22Rv1 (cell line): ENCODE results near the gene MAN1B1.
A peak's percentile ranks its signal among the peaks of the same experiment; 100 is the strongest.

Experiments used
- H3K27ac ChIP-seq: fragments of 450-650 bp; 2 replicates; pipeline ENCODE4 v1.5.1; 2017
- CTCF ChIP-seq: fragments of 450-650 bp; IDR thresholded peaks from 2 replicates; pipeline ENCODE4 v1.5.1; 2017; ENCODE audit warnings: mild to moderate bottlenecking
- ZFX ChIP-seq: fragments of 450-650 bp; IDR thresholded peaks from 2 replicates; pipeline ENCODE4 v1.6.1; 2017; ENCODE audit warnings: antibody characterized with exemption, borderline replicate concordance

MAN1B1 gene

GRCh38 chr9:137041124-137041523 is 45.7 kb upstream of the MAN1B1 start:
- no peak overlapping the region for H3K27ac ChIP-seq
- TF ChIP-seq ZFX (no peak), CTCF (no peak)

DNA sequence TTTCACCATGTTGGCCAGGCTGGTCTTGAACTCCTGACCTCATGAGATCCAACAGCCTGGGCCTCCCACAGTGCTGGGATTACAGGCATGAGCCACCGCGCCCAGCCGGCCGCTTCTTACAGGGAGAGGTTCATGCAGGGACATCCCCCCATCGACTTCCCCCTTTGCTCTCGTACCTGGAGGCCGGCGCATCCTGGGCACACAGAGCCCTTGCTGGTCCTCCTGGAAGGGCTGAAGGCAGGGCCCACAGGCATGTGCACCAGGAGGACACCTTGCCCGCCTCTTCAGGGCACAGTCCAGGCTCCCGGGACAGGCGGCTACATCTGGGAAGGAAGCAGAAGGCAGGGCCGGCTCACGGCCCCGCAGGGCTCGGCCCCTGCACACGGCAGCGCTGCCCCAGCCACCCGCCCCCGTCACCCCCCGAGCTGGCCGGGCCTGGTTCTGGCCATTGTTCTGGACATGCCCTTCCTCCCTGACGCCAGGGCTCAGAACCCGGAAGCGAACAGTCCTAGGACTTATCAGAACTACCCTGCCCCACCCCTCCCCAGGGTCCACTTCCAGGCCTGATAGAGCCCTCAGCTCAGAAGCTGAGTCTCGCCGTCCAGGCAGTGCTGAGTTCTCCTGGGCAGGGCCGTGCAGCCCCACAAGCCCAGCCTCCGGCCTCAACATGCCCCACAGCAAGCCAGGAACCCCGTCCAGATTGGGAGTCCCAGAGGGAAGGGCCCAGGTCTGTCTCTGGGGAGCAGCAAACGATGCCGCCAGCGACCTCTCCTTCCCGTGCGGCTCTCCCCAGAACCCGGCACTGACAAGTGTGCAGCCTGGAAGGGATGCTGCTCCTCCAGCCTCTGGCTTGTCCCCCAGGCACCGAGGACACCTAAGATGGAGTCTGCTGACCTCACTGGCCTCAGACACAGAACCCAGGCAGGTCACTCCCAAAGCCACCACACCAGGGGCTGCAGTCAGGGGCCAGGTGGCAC is 43.7 kb upstream of the MAN1B1 start:
- TF ChIP-seq CTCF (no peak), ZFX (no peak)
- peak overlapping the region; percentile 96 for H3K27ac ChIP-seq

DNA sequence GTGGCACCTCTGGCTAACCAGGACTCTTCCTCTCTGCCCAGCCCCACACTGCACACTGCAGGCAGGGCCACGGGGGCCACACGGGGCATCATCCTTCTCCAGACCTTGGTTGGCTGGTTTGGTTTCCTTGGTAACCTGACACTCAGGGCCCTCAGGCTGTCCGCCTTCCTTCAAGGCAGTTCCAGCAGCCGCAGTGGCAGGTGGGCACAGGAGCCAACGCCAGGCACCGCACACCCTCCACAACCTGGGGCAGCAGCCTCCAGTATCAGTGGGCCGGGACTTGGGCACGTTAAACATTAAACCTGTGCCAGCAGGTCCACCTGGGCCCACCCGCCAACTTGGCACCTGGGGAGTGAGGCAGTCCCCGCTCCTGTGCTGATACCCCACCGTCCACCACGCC is 42.7 kb upstream of the MAN1B1 start:
- H3K27ac ChIP-seq, result peak overlapping the region; percentile 96
- TF ChIP-seq CTCF, result no peak

GRCh38 chr9:137044502-137045177 is 42.1 kb upstream of the MAN1B1 start:
- peak overlapping the region; percentile 96 for H3K27ac ChIP-seq
- no peak for TF ChIP-seq CTCF
- no peak for TF ChIP-seq ZFX

GRCh38 chr9:137045294-137046087 is 41.3 kb upstream of the MAN1B1 start:
- TF ChIP-seq CTCF, result no peak
- no peak for TF ChIP-seq ZFX
- peak overlapping the region; percentile 96 for H3K27ac ChIP-seq

- H3K27ac ChIP-seq, result peak within 1 kb of the TSS; percentile 96
- TF ChIP-seq CTCF, result peak; percentile 95
- no peak for TF ChIP-seq ZFX
Measured at GRCh38 chr9:137046088-137046787, 40.5 kb upstream of the MAN1B1 start, which contains the start of gene NPDC1. TSS of gene NPDC1 (minus strand) at chr9:137046177. CDS start at chr9:137045989, 188 bp downstream.
